Stimulated activated CD4-positive, alpha-beta T cell treated with anti-CD3 and anti-CD28 coated beads, Interleukin-2, amount 100 ng/mL, for 24 hours (primary cell): ENCODE measurements around the gene MED13L.

Experiments used
- DNase-seq, 2 donors: peaks; one replicate each; pipeline ENCODE4 v3.0.0-alpha.2; 2020

The MED13L gene

DNA sequence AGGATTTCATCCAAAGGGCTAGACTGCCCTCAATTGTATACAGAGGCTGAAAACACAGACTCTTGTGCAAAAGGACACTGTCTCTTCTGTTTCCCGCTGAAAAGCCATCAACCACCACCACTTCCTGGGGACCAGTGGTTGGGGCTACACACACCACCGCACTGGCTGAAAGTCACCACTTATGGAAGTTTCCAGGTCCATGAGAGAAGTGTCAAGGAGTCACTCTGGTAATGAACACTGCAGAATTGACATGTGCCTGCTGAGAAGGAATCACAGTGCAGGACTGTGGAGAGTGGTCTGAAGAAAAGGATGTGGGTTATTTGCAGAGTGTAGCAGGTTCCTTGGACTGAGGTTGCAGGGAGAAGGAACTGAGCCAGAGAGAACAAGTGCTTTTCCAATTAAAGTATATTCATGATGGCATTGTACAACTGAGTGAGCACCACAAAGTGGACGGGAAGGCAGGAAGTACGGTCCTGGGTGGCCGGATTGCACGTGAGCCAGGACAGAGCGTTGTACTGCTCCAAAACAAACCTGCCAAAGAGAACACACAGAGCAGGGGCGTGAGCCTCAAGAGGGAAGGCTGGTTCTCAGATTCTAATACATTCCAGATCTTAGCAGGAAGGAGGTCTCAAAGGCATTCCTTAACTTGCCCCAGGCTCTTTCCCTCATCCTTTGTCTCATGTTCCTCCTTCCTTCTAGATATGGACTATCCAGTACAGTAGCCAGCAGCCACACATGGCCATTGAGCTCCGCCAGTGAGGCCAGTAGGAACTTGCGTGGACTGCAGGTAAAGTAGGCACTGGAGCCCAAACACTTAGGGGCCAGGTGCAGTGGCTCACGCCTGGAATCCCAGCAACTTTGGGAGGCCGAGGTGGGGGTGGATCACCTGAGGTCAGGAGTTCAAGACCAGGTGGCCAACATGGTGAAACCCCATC, 316.4 kb downstream of the MED13L start:
- DNase-seq, result no peak

DNA sequence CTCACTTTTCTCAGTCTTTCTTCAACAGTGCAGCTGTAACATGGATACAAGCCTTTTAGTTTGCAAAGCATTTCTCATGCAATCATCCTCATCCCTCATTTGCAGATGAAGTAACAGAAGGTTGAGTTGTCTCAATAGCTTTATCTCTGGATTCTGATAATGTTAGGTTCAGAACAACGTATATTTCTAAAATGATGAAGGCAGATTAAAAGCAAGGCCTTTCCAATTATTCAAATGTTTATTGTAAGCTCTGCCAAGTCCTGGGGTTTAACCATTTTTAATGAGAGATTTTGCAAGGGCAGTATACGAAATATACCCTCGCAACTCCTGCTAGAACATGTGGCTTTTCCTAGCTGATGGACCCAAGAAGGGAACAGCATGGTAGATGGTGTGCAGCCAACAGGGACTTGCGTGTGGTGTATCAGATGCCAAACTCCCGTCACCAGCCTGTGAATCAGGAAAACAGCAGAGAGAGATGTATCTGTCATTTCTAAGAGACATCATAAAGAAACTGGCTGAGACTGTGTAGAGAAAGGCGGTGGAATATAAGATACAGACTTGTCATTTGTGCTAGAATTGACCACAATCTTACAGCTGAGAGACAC, 319.7 kb downstream of the MED13L start:
- no peak for DNase-seq

DNA sequence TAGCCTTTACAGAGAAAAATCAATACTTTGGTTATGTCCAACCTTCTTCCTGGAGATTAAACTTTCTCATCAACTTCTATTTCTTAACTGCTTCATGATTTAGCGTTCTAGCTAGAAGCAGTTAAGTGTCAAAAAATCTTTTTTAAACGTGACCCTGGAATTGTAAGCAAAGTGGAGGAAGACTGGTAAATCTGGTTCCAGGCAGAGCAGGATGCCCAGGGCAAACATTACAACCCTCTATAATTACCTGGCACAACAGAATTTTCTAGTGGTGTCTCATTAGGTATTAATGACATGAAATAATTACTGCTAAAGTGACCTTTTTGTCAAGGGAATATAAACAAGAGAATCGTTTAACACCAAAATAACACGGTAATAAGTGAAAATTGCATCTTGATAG, 320.8 kb downstream of the MED13L start:
- no peak for DNase-seq

DNA sequence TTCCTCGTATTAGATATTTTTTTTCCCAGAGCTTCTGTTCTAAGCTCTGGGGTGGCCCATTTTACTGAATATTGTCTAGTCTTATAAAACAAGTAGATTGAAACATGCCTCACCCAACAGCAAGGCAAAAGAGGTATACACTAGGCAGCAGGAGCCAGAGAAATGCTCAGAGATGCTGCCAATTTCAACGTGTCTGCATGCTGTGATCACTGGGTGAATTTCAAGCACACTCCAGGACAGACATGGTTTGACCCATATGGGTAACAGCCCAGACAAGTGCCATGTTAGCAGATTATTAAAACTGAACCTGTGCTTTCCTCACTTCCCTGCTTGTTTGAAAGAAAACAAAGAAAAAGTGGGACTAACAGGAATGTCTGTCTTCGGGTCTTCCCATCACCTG, 321.3 kb downstream of the MED13L start:
- DNase-seq, result no peak

DNA sequence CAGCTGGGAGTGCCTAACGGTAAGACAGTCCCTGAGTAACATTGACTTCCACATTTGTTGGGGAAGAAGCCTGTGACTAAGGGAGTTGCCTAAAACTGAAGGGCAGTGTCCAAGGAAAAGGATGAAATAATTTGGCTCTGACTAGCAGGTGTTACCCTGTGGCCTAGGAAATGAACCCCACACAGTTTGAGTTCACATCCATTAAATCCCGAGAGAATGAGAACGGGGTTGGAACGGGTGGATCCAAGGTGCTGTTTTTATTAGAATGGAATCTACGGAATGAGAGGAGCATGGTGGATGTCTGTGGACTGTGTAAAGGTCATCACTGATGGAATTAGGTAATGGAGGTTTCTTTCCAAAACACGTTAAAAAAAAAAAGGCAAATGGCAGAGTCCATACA, 324.0 kb downstream of the MED13L start:
- no peak for DNase-seq

DNA sequence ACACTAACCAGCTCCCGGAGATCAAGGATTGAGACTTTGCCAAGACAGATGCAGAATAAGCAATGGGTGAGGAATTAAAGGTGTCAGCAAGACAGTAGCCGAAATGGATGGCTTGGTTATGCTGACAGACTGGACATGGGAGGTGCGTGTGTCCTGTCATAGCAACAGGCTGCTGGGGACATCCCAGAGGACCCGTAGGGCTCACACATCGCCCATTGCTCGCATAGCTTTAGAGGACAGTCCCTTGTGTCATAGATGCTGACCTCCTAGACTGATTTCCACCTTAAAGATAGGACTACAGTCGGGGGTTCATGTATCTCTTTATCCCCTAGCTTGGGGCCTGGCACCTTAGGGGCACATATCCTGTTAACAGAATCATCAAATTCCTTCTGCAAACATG, 324.5 kb downstream of the MED13L start:
- DNase-seq, result no peak

DNA sequence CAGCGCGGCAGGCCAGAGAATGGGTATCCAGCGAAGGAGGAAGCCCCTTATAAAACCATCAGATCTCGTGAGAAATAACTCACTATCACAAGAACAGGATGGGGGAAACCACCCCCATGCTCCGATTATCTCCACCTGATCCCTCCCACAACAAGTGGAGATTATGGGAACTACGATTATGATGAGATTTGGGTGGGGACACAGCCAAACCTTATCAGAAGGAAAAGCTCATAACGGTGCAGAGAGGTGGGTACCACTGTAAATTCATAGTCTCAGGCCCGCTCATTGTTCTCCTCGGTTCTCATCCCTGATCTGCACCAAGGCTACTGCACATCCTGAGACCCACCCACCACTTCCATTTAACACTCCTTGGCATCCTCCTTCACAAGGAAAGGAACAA, 326.5 kb downstream of the MED13L start:
- no peak for DNase-seq

DNA sequence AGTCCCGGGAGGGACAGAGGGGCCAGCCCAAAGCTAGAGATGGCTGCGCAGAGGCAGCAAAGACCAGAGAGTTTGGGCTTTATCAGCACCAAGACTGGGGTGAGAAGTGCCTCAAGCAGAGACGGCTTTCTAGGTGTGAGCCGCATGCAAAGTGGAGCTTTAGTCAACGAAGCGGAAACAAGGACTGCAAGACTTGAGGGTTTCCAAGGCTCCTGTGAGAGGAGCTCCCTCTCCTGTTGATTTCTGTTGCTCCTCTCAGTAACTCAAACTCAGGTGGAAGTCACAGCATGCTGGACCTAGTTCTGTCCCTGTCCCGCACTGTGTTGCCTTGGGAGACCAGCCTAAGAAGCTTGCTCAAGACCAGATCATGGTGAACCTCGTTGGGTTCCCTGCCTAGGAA, 327.8 kb downstream of the MED13L start:
- DNase-seq, result no peak

DNA sequence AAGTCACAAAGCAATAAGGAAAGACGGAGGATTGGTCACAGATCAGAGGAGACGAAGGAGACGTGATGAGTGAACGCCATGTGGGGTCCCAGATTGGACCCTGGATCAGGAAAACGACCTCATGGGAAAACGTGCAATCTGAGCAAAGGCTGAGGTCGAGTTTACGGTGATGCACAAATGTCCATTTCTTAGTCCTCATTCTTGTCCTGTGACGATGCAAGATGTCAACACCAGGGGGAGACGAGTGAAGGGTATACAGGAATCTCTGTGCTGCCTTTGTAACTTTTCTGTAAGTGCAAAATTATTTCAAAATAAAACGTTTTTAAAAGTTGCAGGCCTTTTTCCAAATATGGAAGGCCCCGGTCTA, 329.8 kb downstream of the MED13L start:
- DNase-seq, result no peak

DNA sequence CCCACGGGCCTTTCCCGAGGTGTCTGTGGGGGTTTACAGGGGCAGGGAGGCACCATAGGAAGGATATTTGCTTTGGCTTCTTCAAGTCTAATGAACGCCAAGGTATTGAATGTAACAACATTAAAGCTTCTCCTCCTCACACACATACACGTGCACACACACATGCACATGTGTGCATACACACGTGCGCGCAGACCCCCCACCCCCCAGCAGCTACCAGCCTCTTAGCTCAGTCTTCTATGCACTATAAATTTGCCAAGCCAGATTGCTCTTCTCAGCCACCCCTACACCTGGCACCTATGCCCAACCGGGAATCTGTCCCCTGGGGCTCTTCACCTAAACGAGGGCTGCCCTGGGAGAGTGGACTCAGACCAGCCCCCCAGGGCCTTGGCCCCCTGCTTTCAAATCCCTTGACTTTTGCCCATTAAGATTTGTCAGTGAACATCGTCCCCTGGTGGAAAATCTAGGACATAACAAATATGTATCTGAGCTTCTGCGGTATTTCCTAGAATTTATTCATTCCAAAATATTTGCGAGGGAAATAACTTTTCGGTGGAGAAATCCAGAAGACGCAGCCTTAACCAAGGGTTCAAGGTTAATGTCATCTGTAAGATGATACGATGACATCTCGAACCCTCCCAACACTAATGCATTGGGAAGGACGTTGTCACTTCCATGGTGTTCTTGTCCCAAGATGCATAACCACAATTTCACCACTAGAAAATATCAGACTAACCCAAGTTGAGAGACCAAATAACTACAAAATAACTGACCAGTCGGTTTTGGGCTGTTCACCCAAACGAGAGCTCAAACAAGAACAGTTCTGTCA, 330.4 kb downstream of the MED13L start:
- no peak for DNase-seq

DNA sequence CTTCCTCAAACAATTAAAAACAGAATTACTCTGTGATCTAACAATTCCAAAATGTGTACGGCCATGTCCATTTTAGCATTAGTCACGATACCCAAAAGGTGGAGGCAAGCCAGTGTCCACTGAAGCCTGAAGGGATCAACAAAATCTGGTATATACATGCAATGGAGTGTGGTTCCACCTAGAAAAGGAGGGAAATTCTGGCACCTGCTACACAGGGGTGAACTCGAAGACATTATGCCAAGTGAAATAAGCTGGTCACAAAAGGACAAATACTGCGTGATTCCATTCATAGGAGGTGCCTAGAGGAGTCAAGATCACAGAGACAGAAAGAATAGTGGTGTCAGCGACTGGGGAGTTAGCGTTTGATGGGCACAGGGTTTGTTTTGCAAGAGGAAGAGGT, 331.4 kb downstream of the MED13L start:
- no peak for DNase-seq

DNA sequence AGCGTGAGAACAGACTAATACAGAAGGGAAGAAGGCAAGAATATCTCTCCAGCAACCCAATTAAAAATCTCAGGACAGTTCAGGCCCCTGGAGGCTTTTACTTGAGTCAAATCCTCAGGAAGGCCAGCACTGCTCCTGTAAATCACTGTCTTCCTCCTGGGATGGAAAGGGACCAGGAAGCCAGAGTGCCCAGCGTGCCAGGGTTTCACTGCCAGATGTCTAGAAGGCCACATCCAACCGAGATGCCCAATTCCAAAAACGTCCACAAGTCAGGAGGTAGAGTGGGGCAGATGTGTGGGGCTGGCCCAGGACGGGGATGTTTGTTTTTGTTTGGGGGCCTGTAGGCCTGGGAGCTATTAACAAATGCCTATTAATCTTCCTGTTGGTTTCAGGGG, 332.0 kb downstream of the MED13L start:
- no peak for DNase-seq

DNA sequence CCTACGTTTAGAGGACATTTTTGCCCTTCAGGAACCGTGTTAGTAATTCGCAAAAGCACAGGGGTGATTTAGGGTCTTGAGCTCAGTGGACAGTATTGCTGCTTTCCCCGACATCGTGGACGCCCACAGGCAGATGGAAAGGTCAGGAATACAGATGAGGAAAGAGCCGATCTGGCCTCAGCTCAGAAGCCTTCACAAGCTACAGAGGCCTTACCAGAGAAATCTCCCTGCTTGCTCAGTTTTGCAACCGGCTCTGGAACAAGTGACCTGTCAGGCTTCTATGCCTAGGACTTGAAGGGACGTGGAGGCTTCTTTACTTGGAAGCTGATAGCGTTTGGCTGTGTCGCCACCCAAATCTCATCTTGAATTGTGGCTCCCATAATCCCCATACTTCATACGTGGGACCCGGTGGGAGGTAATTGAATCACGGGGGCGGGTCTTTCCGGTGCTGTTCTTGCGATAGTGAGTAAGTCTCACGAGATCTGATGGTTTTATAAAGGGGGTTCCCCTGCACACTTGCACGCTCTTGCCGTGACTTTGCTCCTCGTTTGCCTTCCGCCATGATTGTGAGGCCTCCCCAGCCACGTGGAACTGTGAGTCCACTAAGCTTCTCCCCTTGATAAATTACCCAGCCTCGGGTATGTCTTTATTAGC, 332.5 kb downstream of the MED13L start:
- DNase-seq, result no peak

DNA sequence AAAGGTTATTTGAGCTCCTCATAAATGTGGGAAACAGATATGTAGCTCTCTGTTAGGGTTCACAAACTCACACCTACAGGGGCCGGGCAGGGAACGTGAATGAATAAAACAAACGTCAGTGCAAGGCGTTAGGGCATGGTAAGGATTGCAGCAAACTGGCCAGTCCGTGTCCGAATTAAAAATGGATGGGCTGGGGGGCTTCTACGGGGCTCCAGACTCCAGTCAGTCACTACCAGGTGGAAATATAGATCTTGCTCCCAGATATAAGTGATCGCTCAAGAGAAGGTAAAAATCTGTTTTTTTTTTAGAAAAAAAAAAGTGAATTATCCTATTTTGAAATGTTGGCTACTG, 333.1 kb downstream of the MED13L start:
- DNase-seq, result no peak

DNA sequence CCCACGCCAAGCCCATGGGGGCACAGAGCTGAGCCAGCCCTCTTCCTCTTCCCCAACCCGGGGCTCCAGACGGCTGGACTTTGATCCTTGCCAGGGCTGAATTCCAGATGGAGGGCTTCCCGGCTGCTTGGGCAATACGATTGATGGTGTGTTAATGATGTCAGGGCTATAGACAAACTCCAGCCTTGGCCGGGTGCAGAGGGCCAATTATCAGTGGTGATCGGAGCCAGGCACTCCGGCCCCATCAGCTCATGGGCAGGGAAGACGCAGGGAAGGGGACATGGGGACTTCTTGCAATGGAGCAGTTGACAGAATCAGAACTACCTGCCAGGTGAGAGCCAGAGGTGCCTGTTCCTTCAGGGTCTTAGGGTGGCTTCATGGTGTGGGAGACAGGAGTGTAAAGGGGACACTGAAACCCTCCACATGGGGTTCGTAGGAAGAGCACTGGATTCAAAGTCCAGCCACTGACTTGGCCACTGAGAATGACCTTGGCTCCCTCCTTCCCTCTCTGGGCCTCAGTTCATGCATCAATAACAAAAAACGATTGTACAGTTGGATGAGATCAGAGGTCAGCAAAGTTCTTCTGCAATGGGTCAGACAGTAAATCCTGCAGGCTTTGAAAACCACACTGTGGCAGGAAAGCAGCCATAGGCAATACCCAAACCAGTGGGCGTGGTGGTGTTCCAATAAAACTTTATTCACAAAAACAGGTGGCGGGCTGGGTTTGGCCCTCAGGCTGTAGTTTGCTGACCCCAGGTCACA, 333.7 kb downstream of the MED13L start:
- DNase-seq, result no peak

DNA sequence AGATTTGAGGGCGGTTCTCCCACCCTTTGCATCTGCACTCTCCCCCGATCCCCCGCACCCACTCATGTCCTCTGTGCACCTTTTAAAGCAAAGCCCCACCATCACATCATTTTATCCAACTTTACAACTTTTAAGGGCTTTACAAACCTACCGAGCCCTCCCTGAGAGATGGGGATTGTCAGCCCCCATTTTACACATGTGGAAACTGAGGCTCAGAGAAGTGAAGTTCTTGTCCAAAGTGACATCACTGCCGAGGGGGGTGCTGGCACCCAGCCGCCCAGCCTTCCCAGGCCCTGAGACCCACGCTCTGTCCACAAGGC, 334.2 kb downstream of the MED13L start:
- no peak for DNase-seq

DNA sequence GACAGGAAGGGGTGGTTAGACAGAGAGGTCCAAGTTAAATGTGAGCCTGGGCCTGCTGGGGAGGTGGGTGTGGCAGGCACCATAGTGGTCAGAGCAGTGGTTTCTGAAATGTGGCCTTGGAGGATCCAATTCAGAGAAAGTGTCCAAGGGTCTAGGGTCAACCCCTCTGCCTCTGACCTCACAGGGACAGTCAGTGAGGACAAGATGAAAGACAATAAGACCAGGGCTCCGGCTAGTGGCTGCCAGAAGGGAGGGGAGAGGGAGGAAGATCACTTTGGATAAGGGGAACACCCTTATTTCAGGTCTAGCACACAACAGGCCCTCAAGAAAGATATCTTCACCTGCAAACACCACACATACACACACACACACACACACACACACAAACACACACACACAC, 335.1 kb downstream of the MED13L start:
- DNase-seq, result no peak

DNA sequence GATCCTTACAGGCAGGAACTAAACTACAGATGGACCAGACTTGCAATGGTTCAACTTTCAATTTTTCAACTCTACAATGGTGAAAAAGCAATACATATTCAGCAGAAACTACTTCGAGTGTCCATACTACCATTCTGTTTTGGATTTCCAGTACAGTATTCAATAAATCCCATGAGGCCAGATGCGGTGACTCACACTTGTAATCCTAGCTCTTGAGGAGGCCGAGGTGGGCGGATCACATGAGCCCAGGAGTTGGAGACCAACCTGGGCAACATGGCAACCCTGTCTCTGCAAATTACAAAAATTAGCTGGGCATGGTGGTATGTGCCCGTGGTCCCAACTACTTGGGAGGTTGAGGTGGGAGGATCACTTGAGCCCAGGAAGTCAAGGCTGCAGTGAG, 336.1 kb downstream of the MED13L start:
- DNase-seq, result no peak

DNA sequence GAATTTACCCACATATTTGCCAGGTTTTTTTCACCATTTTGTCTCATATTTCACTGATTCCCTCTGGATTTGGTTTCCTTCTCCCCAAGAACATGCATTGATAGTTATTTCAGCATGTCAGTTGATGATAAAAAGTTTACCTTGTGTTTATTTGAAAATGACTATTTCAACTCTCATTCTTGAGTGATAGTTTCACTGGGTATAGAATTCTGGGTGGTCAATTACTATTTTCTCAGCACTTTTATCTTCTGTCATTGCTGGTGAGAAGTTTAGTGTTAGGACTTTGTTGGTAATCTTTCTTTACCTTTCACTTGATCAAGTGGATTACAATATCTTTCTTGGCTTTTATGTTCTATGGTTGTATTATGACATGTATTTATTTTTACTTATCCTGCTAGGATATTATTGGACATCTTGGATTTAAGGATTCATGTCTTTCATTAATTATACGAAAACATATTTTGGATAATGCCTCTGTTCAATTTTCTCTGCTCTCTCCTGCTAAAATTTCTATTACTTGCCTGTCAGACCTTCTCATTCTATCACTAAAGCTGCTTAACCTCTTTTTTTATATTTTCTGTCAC, 338.6 kb downstream of the MED13L start:
- no peak for DNase-seq

DNA sequence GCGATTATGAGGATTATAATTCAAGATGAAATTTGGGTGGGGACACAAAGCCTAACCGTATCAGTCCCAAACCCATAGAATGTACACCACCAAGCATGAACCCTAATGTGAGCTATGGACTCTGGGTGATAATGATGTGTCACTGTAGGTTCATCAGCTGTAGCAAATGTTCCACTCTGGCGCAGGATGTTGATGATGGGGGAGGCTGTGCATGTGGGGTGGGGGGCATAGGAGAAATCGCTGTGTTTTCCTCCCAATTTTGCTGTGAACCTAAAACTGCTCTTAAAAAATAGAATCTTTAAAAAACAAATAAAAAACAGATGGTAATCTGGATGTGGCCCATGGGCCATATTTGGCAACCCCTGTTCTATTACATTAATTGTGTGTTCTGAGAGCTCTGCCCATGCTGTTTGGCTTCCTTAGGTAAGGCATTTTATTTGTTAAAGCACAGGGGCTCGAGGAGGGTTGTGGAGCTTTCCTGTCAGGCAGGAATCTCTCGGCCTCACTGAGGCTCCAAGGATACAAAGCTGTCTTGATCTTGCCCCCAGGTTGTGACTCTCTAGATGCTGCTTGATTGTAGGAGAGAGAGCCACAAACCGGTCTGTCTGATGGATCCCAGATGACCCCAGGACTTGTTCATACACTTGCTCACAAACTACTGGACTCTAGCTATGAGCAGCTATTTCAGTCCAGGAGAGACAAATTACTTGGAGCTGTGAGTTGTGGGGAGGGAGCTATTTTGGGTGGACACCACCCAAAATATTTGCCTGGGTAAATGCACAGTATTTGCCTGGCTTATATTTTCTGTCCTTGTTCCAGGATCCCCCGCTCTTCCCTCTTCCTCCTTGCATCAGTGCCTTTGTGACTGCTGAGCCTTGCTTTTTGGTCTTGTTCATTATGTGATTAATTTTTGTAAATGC, 340.2 kb downstream of the MED13L start:
- DNase-seq, result no peak

DNA sequence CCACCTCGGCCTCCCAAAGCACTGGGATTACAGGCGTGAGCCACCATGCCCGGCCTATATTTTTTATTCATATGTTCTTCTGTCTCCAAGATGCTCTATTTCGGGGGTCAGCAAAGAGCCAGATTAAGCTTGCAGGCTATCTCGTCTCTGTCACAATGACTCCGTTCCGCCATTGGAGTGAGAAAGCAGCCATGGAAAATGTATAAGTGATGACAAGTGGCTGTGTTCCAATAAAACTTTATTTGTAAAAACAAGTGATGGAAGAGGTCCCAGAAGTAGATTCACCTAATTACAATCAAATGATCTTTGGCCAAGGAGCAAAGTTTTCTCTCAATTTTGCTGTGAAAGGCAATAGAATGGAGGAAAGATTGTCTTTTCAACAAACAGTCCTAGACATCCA, 342.6 kb downstream of the MED13L start:
- no peak for DNase-seq
